HG02840 (cell line): Measurements from ENCODE around the gene LDHAL6A.
A peak's percentile ranks its signal among the peaks of the same experiment; 100 is the strongest.

Experiments used
- ATAC-seq: cut with Tn5 transposase; IDR thresholded peaks from one replicate; pipeline ENCODE4 v1.9.1; 2021; ENCODE audit warnings: mild to moderate bottlenecking, moderate library complexity, moderate number of reproducible peaks; ENCODE audit not compliant: unreplicated experiment, low FRiP score

Gene LDHAL6A

GRCh38 chr11:18490319-18490718 is 34.7 kb downstream of the LDHAL6A start:
- no peak for ATAC-seq

DNA sequence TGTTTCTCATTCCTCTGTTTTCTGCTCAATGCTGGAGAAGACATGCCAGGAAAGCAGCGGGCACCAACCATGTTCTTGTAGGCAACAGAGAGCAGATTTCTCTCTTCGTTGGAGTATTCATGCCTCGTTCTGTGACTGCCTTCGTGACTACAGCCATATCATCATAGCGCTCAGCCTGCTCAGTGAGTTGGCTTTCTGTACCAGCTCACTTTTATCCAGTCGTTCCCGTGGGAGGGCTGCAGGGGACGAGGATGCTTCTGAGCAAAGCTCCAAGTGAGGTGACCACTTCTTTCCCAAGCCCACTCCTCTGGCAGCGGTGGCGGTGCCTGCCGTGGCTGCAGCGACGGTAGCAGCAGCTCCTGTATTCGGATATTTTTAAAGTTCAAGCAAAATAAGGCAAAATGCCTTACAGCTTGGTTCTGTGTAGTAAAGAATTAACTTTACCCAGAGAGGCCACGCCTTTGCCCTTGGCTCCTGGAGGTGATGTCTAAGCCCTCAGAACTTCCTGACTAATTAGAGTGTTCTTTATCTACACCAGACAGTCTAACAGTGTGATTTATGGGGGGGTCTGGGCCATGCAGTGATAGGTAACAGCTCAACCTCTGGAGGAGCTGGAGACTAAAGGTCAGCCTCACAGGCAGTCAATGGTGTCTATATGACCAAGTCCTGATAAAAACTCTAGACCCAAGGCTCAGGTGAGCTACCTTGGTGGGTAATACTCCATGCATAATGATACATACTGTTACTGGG is 35.3 kb downstream of the LDHAL6A start:
- ATAC-seq: no peak

DNA sequence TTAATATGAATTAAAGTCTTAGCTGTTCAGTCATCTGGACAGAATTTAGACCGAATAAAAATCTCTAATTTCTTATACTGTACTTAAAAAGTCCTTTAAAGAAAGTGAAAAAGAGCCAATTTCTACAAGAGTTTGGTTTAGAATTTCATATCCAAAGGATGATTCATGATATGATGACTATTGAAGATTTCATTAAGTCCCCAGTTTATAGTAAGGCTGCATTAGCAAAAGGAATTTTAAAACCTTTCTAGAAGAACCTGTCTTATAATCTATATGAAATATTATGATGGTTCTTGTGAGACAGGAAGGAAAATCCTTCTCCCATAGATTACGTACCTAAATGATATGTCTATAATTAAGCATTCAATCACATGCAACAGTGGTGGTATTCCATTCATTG is 36.3 kb downstream of the LDHAL6A start:
- no peak for ATAC-seq

GRCh38 chr11:18492888-18493287 is 37.2 kb downstream of the LDHAL6A start:
- no peak for ATAC-seq

- no peak for ATAC-seq
Measured at GRCh38 chr11:18493310-18493709, 37.7 kb downstream of the LDHAL6A start.

GRCh38 chr11:18495271-18495670 is 39.6 kb downstream of the LDHAL6A start:
- ATAC-seq: no peak

DNA sequence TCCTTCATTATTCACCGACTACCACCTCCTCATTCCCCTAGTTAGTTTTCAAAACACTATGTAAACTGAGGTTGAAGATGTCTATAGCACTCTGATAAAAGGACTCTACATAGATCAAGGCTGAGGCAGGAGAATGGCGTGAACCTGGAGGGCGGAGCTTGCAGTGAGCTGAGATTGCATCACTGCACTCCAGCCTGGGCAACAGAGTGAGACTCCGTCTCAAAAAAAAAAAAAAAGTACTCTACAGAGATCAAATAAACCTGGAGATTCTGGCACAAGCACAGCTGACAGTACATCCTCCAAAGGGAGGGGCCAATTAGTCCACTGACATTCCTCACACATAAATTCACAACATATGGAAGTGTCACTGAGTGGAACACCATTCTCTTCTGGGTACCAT is 40.0 kb downstream of the LDHAL6A start:
- ATAC-seq: no peak

- no peak for ATAC-seq
Measured at GRCh38 chr11:18498039-18498438, 42.4 kb downstream of the LDHAL6A start.

GRCh38 chr11:18501629-18502028 is 46.0 kb downstream of the LDHAL6A start:
- no peak for ATAC-seq

GRCh38 chr11:18502352-18502751 is 46.7 kb downstream of the LDHAL6A start:
- ATAC-seq: no peak

GRCh38 chr11:18521122-18521521 is 65.5 kb downstream of the LDHAL6A start:
- ATAC-seq: no peak

DNA sequence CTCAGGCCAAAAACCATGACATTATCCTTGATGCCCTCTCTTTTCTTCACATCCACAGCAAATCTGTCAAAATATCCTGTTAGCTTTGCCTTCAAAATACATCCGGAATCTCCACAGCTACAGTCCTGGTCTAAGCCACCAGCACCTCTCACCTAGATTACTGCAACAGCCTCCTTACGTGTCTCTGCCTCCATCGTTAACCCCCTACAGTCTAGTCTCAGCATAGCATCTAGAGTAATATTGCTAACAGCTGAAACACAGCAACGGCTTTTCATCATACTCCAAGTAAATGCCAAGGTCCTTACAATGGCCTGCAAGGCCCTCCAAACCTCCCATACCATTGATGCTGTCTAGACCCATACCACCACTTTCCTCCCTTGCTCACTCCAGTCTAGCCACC is 66.7 kb downstream of the LDHAL6A start:
- ATAC-seq: no peak

DNA sequence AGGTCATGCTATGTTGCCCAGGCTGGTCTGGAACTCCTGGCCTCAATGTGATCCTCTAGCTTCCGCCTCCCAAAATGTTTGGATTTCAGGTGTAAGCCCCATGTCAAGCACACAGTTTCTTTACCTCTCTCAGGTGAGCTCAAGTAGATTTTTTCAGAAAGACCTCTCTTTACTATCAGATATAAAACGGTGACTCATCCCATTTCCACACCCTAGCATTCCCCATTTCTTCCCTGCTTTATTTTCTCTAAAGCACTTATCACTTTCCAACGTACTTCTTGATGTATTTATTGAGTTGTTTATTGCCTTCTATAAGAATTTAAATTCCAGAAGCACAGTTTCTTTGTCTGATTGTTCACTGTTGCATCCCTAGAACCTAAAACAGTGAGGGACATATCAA is 67.4 kb downstream of the LDHAL6A start:
- ATAC-seq: no peak

GRCh38 chr11:18524248-18524647 is 68.6 kb downstream of the LDHAL6A start:
- no peak for ATAC-seq

- ATAC-seq: no peak
Measured at GRCh38 chr11:18526130-18526520, 70.5 kb downstream of the LDHAL6A start.

DNA sequence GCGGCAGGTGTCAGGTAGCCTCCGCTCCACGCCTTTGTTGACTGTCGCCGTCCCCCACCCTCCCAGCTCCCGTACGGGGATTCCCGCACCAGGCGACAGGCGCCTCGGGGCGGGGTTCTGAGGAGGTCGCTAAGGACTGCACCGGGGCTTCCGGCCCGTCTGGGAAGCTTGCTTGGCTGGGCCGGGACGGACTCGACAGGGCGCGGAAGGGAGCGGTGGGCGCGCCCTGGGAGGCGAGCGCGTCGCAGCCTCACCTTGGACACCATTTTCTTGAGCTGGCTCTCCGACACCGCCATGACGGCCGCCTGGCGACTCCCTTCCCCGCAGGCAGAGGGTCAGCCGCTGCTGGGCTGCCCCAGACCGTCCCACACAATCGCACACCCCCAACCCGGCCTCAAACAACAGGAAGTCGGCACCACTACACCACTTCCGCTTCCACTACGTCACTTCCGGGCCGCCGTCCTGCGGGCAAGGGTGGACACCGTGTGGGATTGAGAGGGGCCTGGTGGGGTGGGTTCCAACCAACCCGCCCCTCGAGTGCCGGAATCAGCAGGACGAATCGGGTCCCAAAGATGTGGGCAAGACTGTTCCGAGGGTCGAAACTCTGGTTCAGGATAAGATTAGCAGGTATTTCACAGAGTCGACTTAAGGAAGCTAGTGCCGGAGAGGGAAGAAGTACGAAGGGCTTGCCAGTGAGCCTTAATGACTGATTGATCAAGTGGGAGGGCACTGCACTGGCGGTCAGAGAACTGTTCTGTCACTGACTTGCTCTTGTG is 71.1 kb downstream of the LDHAL6A start, which contains the start of gene TSG101:
Gene TSG101 (minus strand): TSS at position 422 of the 776 bp plus-strand sequence. CDS start 126 bp downstream, at position 296.
- peak; percentile 95 for ATAC-seq

GRCh38 chr11:18527512-18527911 is 71.9 kb downstream of the LDHAL6A start:
- no peak for ATAC-seq
